GM13976 (cell line): ENCODE results near the gene BANF2.

Experiments used
- DNase-seq: peaks from one replicate; pipeline ENCODE4 v3.0.0; 2012; ENCODE audit warnings: low spot score
- CTCF ChIP-seq: IDR thresholded peaks from 2 replicates; pipeline ENCODE4 v1.5.1; 2012; ENCODE audit warnings: borderline replicate concordance, mild to moderate bottlenecking; ENCODE audit not compliant: insufficient read depth; ENCODE audit errors: extremely low read depth, missing control alignments, control extremely low read depth
- in situ Hi-C: fragments of 300-500 bp; cut with MboI; formaldehyde crosslinking; loops from one replicate; pipeline ENCODE4 v1.12.0; 2022; ENCODE audit warnings: low sequenced_read_pairs, mixed read lengths, inconsistent platforms; ENCODE audit not compliant: unreplicated experiment

The BANF2 gene

GRCh38 chr20:17732907-17733521 lies 33.2 kb downstream of the BANF2 start:
- in situ Hi-C loops, result no loop called here

GRCh38 chr20:17733767-17734304 lies 34.1 kb downstream of the BANF2 start:
- in situ Hi-C loops, result no loop called here
- no peak for TF ChIP-seq CTCF
- no peak for DNase-seq

More at GRCh38 chr20:17732907-17733521, 33.2 kb downstream of the BANF2 start:
- no peak for TF ChIP-seq CTCF
- no peak for DNase-seq

GRCh38 chr20:17734374-17734773 lies 34.6 kb downstream of the BANF2 start:
- TF ChIP-seq CTCF, result no peak
- in situ Hi-C loops, result no loop called here
- DNase-seq, result no peak

GRCh38 chr20:17735206-17735804 lies 35.5 kb downstream of the BANF2 start:
- TF ChIP-seq CTCF, result no peak
- in situ Hi-C loops, result no loop called here
- DNase-seq, result no peak

GRCh38 chr20:17735959-17736621 lies 36.3 kb downstream of the BANF2 start:
- no peak for DNase-seq
- no peak for TF ChIP-seq CTCF
- in situ Hi-C loops, result no loop called here

GRCh38 chr20:17738154-17738553 lies 38.4 kb downstream of the BANF2 start:
- DNase-seq, result no peak
- in situ Hi-C loops, result no loop called here
- no peak for TF ChIP-seq CTCF
